Kidney capillary endothelial cell (primary cell): ENCODE measurements around the gene NEGR1.

ENCODE experiments used
- DNase-seq: peaks from one replicate; pipeline ENCODE4 v3.0.0-alpha.2; 2018; ENCODE audit warnings: low spot score

The NEGR1 gene

DNA sequence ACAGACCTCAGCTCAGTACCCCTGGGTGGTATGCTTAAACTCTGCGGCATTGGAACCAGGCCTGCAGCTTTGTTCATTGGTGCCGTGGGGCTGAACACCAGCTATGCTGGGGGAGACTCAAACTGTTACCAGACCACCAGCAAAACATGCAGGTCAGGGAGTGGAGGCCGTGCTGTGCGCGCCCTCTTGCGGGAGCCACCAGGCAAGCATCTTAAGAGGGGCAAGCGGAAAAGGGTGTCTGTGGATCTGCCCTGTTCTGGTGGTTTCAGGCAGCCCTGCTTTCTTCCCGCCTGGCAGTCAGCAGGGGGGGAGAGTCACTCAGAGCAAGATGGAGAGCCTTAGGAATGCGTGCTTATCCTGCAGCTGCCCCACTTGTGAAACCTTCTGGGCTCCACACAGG lies 924.6 kb downstream of the NEGR1 start:
- no peak for DNase-seq

DNA sequence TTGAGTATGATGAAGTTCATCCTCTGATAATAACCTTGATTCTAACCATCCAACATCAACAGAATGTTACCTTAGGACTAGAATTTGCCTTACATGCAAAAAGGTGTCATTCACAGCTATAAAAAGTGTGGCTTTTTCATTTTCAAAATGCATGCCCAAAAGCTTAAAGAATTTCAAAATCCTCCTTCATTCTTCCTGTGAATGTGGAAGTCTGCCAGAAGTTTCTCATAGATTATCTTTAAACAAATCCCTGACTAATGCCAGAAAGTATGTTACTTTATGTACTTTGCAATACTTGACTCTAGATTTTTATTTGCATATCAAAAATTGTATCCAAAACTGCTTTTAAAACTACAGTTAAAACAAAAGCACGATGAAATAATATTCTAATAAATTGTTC lies 930.9 kb downstream of the NEGR1 start:
- DNase-seq: no peak

DNA sequence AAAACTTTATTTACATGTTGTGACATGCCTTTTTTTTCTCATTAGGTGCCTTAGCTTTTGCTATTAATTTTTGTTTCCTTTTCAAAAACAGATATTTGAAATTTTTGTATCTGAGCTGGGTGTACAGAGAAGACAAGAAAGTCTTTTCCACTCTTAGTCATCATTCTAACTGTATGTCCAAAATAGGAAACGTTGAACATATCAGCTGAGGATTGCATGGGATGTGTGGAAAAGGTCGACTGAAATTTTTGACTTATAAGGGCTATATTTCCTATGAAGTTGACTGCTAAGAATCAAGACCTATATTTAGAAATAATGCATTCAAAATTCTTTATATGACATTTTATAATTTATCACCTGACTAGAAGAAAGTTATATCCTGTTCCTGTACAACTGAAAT lies 931.5 kb downstream of the NEGR1 start:
- DNase-seq: no peak

DNA sequence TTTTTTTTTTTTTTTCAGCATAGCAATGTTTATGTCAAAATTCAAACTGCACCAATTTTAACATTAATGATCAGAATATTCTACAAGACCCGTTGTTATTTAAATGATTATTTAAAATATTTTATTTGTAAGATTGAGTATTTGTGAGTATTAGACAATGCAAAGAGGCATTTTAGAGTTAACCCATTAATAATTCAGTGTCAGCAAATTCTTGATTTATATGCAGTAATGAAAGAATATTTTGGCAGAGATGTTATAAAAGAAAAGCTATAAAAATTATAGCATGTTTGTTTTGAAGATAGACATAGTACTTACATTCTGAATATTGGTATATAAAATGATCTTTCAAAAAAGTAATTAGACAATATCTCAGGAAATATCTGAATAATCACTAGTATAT lies 932.0 kb downstream of the NEGR1 start:
- no peak for DNase-seq
